Astrocyte (in vitro differentiated cells and primary cell): ENCODE data around the gene TMEM115. TPM values are rescaled to one million over a fixed set of nuclear protein-coding genes. Genes with fewer than 3 reads are reported as not detected.
A peak's percentile ranks its signal among the peaks of the same experiment; 100 is the strongest.

Experiments used
- DNase-seq: peaks from one replicate; pipeline ENCODE4 v3.0.0-alpha.2; 2010; ENCODE audit warnings: low read depth
- FAIRE-seq: peaks from 2 replicates; lab custom pipeline; 2011; peaks lifted over from hg19 to GRCh38; lab: Jason Lieb, UNC
- H2AFZ ChIP-seq: 2 replicates; pipeline ENCODE4 v1.6.0; 2012; ENCODE audit warnings: low read depth, low read length, inconsistent platforms
- H3K27ac ChIP-seq: 2 replicates; pipeline ENCODE4 v1.5.1; 2011; ENCODE audit warnings: low read depth, low read length, inconsistent platforms
- H3K27me3 ChIP-seq: 2 replicates; pipeline ENCODE4 v1.6.0; 2011; ENCODE audit warnings: low read length, inconsistent platforms; ENCODE audit not compliant: insufficient read depth
- H3K36me3 ChIP-seq: 2 replicates; pipeline ENCODE4 v1.5.1; 2011; ENCODE audit warnings: low read length, inconsistent platforms; ENCODE audit not compliant: insufficient read depth
- H3K4me1 ChIP-seq: 2 replicates; pipeline ENCODE4 v1.5.1; 2011; ENCODE audit warnings: low read length, inconsistent platforms; ENCODE audit not compliant: insufficient read depth
- H3K4me2 ChIP-seq: 2 replicates; pipeline ENCODE4 v1.6.0; 2012; ENCODE audit warnings: low read length, inconsistent platforms
- H3K4me3 ChIP-seq: 2 replicates; pipeline ENCODE4 v1.5.1; 2011; ENCODE audit warnings: low read depth, mild to moderate bottlenecking, low read length, inconsistent platforms; ENCODE audit not compliant: insufficient read depth
- H3K79me2 ChIP-seq: 2 replicates; pipeline ENCODE4 v1.6.0; 2012; ENCODE audit warnings: mild to moderate bottlenecking, low read length, inconsistent platforms; ENCODE audit not compliant: insufficient read depth
- H3K9ac ChIP-seq: 2 replicates; pipeline ENCODE4 v1.6.0; 2012; ENCODE audit warnings: mild to moderate bottlenecking, low read length, inconsistent platforms
- H3K9me3 ChIP-seq: 2 replicates; pipeline ENCODE4 v1.5.1; 2012; ENCODE audit warnings: low read depth, mild to moderate bottlenecking, low read length, inconsistent platforms; ENCODE audit not compliant: insufficient read depth
- H4K20me1 ChIP-seq: 2 replicates; pipeline ENCODE4 v1.6.0; 2012; ENCODE audit warnings: low read length, inconsistent platforms; ENCODE audit not compliant: insufficient read depth
- H3K27ac Mint-ChIP-seq: one replicate; pipeline ENCODE4 v1.8.0; 2021; ENCODE audit warnings: mild to moderate bottlenecking, mixed read lengths; ENCODE audit not compliant: unreplicated experiment
- H3K27me3 Mint-ChIP-seq: one replicate; pipeline ENCODE4 v1.8.0; 2021; ENCODE audit warnings: low read depth, mixed read lengths; ENCODE audit not compliant: unreplicated experiment
- H3K36me3 Mint-ChIP-seq: one replicate; pipeline ENCODE4 v1.8.0; 2021; ENCODE audit warnings: low read depth, mixed read lengths; ENCODE audit not compliant: unreplicated experiment
- H3K4me1 Mint-ChIP-seq: one replicate; pipeline ENCODE4 v1.8.0; 2021; ENCODE audit warnings: low read depth, mixed read lengths; ENCODE audit not compliant: unreplicated experiment
- H3K4me3 Mint-ChIP-seq: one replicate; pipeline ENCODE4 v1.8.0; 2021; ENCODE audit warnings: mild to moderate bottlenecking, moderate library complexity, mixed read lengths; ENCODE audit not compliant: unreplicated experiment
- H3K9me3 Mint-ChIP-seq: one replicate; pipeline ENCODE4 v1.8.0; 2021; ENCODE audit warnings: mild to moderate bottlenecking, mixed read lengths; ENCODE audit not compliant: unreplicated experiment
- EZH2 ChIP-seq: IDR thresholded peaks from 2 replicates; pipeline ENCODE4 v1.6.1; 2012; ENCODE audit warnings: mild to moderate bottlenecking, low read length, inconsistent platforms; ENCODE audit not compliant: insufficient read depth
- total RNA-seq: library from RNA; stranded (reverse); gene quantifications from 2 replicates; pipeline ENCODE4 v1.2.1, GENCODE V29; 2021
- TF ChIP-seq, protein P1 (sequence below): IDR thresholded peaks from 2 replicates; pipeline ENCODE4 v1.5.1; 2011; ENCODE audit warnings: low read depth, mild to moderate bottlenecking, inconsistent platforms, low read length, moderate library complexity; ENCODE audit not compliant: insufficient read depth

The TMEM115 gene
- total RNA-seq, 1 donor from 2014 or later: 48.7 TPM

DNA sequence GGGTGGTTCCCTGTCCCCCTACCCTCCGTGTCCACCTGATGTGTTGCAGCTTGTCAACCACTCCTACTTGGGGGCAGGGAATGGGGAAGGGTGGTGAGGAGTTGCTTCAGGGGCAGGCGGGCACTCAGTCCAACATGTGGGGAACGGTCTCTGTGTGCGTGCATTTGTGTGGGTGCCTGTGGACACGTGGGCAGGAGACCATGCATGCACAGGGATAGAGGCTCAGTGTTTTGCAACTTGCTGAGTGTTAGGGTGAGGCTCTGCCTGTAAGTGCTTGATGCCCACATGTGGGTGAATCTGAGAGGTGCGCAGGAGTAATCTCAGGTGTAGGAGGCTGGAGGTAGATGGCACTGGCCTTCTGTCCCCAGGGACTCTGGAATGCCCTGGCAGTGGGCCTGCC lies 24.4 kb upstream of the TMEM115 start:
- Histone ChIP-seq H3K36me3 (no peaks in the 10 kb centered on the region), H3K9ac (no peak overlapping the region), H2AFZ (no peak overlapping the region), H3K9me3 (no peaks in the 10 kb centered on the region), H3K4me1 (peaks cover 6% of the 10 kb centered on the region), H3K4me2 (no peak overlapping the region), H4K20me1 (no peaks in the 10 kb centered on the region), H3K27ac (no peak overlapping the region), H3K4me3 (no peak overlapping the region), H3K79me2 (no peaks in the 10 kb centered on the region), H3K27me3 (no peaks in the 10 kb centered on the region)
- no peaks in the 10 kb centered on the region for H3K36me3 Mint-ChIP-seq
- DNase-seq (no peak), FAIRE-seq (no peak)
- H3K4me1 Mint-ChIP-seq: no peaks in the 10 kb centered on the region
- TF ChIP-seq, protein P1, sequence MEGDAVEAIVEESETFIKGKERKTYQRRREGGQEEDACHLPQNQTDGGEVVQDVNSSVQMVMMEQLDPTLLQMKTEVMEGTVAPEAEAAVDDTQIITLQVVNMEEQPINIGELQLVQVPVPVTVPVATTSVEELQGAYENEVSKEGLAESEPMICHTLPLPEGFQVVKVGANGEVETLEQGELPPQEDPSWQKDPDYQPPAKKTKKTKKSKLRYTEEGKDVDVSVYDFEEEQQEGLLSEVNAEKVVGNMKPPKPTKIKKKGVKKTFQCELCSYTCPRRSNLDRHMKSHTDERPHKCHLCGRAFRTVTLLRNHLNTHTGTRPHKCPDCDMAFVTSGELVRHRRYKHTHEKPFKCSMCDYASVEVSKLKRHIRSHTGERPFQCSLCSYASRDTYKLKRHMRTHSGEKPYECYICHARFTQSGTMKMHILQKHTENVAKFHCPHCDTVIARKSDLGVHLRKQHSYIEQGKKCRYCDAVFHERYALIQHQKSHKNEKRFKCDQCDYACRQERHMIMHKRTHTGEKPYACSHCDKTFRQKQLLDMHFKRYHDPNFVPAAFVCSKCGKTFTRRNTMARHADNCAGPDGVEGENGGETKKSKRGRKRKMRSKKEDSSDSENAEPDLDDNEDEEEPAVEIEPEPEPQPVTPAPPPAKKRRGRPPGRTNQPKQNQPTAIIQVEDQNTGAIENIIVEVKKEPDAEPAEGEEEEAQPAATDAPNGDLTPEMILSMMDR: no peak
- no peak for TF ChIP-seq EZH2
- H3K27me3 Mint-ChIP-seq: peaks cover 51% of the 10 kb centered on the region
- H3K4me3 Mint-ChIP-seq: no peak overlapping the region
- H3K9me3 Mint-ChIP-seq: no peaks in the 10 kb centered on the region
- peak overlapping the region; percentile 23 for H3K27ac Mint-ChIP-seq

DNA sequence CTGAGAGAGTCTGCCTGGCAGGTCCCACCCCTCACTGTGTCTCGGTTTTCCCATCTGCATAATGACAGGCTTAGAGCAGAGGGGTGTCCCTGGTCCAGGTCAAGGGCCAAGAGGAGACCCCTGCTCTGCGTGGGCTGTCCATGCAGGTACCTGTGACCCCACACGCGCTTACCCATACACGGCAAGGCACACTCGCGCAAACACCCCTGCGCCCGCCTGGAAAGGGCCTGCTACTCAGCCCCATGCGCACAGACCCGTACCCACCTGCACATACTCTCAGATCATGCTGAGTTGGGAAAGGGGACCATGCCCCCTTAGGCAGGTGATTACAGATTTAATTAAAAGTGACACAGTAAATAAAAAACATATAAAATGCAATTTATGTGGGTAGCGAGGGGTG lies 23.4 kb upstream of the TMEM115 start:
- FAIRE-seq (no peak), DNase-seq (no peak)
- H3K4me3 ChIP-seq: no peak overlapping the region
- H3K27me3 ChIP-seq: no peaks in the 10 kb centered on the region
- H2AFZ ChIP-seq: no peak overlapping the region
- Mint-ChIP-seq H3K36me3 (no peaks in the 10 kb centered on the region), H3K4me3 (no peak overlapping the region), H3K4me1 (no peaks in the 10 kb centered on the region), H3K27me3 (peaks cover 57% of the 10 kb centered on the region), H3K9me3 (no peaks in the 10 kb centered on the region), H3K27ac (no peak overlapping the region)
- no peak overlapping the region for H3K4me2 ChIP-seq
- no peaks in the 10 kb centered on the region for H3K9me3 ChIP-seq
- H3K36me3 ChIP-seq: no peaks in the 10 kb centered on the region
- no peak for TF ChIP-seq EZH2
- TF ChIP-seq, protein P1: no peak
- H3K79me2 ChIP-seq: no peaks in the 10 kb centered on the region
- H4K20me1 ChIP-seq: no peaks in the 10 kb centered on the region
- H3K4me1 ChIP-seq: no peaks in the 10 kb centered on the region
- no peak overlapping the region for H3K9ac ChIP-seq
- no peak overlapping the region for H3K27ac ChIP-seq

DNA sequence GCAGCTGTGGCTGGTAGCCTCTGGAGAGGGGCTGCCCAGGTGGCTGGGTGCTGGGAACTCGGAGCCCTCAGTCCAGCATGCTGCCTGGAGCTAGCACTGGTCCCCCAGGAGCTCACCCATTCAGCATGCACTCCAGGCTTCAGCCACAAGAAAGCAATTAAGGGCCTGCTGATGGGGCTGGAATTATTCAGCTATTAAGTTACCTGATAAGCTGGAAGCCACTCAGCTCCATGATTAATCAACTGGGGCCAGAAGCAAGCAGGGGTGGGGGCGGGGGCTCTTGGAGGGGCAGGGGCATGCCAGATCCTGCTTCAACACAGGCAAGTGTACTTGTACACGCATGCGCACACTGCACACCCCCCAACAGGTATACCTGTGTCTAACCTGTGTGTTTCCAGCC lies 22.1 kb upstream of the TMEM115 start:
- Histone ChIP-seq H3K4me1 (no peaks in the 10 kb centered on the region), H3K27me3 (no peaks in the 10 kb centered on the region), H3K36me3 (no peaks in the 10 kb centered on the region), H3K9ac (no peak overlapping the region), H3K27ac (no peak overlapping the region), H3K4me3 (no peak overlapping the region), H3K79me2 (no peaks in the 10 kb centered on the region), H2AFZ (no peak overlapping the region), H3K4me2 (no peak overlapping the region), H4K20me1 (no peaks in the 10 kb centered on the region), H3K9me3 (no peaks in the 10 kb centered on the region)
- FAIRE-seq (no peak), DNase-seq (no peak)
- TF ChIP-seq, protein P1: no peak
- TF ChIP-seq EZH2: no peak
- H3K4me1 Mint-ChIP-seq: no peaks in the 10 kb centered on the region
- no peaks in the 10 kb centered on the region for H3K9me3 Mint-ChIP-seq
- H3K27ac Mint-ChIP-seq: no peak overlapping the region
- no peaks in the 10 kb centered on the region for H3K36me3 Mint-ChIP-seq
- H3K4me3 Mint-ChIP-seq: no peak overlapping the region
- peaks cover 54% of the 10 kb centered on the region for H3K27me3 Mint-ChIP-seq
